LNCAP (cell line): Measurements from ENCODE around the gene CTXN1.
A peak's percentile ranks its signal among the peaks of the same experiment; 100 is the strongest.

Experiments used
- CTCF ChIP-seq: fragments of 450-650 bp; IDR thresholded peaks from 2 replicates; pipeline ENCODE4 v1.5.1; 2017; ENCODE audit warnings: mild to moderate bottlenecking

CTXN1 gene

GRCh38 chr19:7905268-7905667 is 20.7 kb downstream of the CTXN1 start:
- TF ChIP-seq CTCF, result no peak

GRCh38 chr19:7904074-7905020 is 21.6 kb downstream of the CTXN1 start:
- TF ChIP-seq CTCF, result no peak

- peak; percentile 95 for TF ChIP-seq CTCF
These were observed 22.5 kb downstream of the CTXN1 start, which contains the start of gene MAP2K7 for GRCh38 chr19:7903244-7904073. Gene MAP2K7 (plus strand): TSS chr19:7903877. CDS start chr19:7903945, 68 bp downstream.

DNA sequence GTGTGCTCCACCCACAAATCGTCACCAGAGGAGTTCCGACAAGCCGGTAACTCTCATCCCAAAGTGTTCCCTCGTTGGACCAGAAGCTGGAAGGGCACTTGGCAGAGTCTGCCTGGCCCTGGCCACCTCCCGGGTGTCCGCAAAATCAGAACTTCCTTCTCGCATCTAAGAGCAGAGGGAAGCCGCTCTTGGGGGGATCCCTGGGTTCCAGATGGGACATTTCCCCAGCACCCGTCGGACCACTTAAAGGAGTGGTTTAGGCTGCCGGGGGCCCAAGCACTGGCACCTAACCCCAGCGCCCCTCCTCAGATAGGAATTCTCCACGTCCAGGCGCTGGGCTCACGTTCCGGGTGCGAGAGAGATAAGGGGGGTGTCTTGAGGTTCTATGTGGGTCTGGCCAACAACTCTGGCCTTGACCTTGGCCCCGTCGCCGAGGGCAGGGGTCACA is 23.1 kb downstream of the CTXN1 start:
- no peak for TF ChIP-seq CTCF

- no peak for TF ChIP-seq CTCF
These were observed 24.6 kb downstream of the CTXN1 start for GRCh38 chr19:7901337-7901736.

- TF ChIP-seq CTCF, result no peak
These were observed 25.0 kb downstream of the CTXN1 start for GRCh38 chr19:7900931-7901330.

- no peak for TF ChIP-seq CTCF
These were observed 25.5 kb downstream of the CTXN1 start for GRCh38 chr19:7900401-7900870.
